MM.1S (cell line): Measurements from ENCODE around the gene MBOAT7.

Experiments used
- DNase-seq: peaks from one replicate; pipeline ENCODE4 v3.0.0-alpha.2; 2015
- H2AFZ ChIP-seq: fragments of 300-600 bp; sonication (generic); 2 replicates; pipeline ENCODE4 v1.6.0; 2016; ENCODE audit warnings: antibody characterized with exemption, low read length
- H3F3A ChIP-seq: fragments of 300-600 bp; sonication (generic); 2 replicates; pipeline ENCODE4 v1.6.1; 2016; ENCODE audit warnings: mild to moderate bottlenecking, antibody characterized with exemption, low read length, moderate library complexity, mixed read lengths; ENCODE audit not compliant: insufficient read depth
- H3K27ac ChIP-seq: fragments of 300-600 bp; sonication (generic); 2 replicates; pipeline ENCODE4 v1.5.1; 2016; ENCODE audit warnings: mild to moderate bottlenecking, low read length
- H3K27me3 ChIP-seq: fragments of 300-600 bp; sonication (generic); replicated peaks from 2 replicates; pipeline ENCODE4 v1.6.0; 2016; ENCODE audit warnings: low read length; ENCODE audit not compliant: insufficient read depth
- H3K36me3 ChIP-seq: fragments of 300-600 bp; sonication (generic); replicated peaks from 2 replicates; pipeline ENCODE4 v1.6.1; 2016; ENCODE audit warnings: mild to moderate bottlenecking, low read length, mixed read lengths; ENCODE audit not compliant: insufficient read depth
- H3K4me1 ChIP-seq: fragments of 300-600 bp; sonication (generic); 2 replicates; pipeline ENCODE4 v1.6.1; 2016; ENCODE audit warnings: low read length, mixed read lengths
- H3K4me2 ChIP-seq: fragments of 300-600 bp; sonication (generic); 2 replicates; pipeline ENCODE4 v1.6.0; 2016; ENCODE audit warnings: low read depth, low read length
- H3K4me3 ChIP-seq: fragments of 300-600 bp; sonication (generic); 2 replicates; pipeline ENCODE4 v1.5.1; 2016; ENCODE audit warnings: low read length, mixed read lengths
- H3K79me2 ChIP-seq: fragments of 300-600 bp; sonication (generic); 2 replicates; pipeline ENCODE4 v1.6.1; 2016; ENCODE audit warnings: mixed run types, low read length, mixed read lengths
- H3K9ac ChIP-seq: fragments of 300-600 bp; sonication (generic); 2 replicates; pipeline ENCODE4 v1.6.1; 2016; ENCODE audit warnings: low read length, mixed read lengths
- H3K9me2 ChIP-seq: fragments of 300-600 bp; sonication (generic); replicated peaks from 2 replicates; pipeline ENCODE4 v1.6.1; 2016; ENCODE audit warnings: mild to moderate bottlenecking, low read length, mixed read lengths; ENCODE audit not compliant: insufficient read depth
- H3K9me3 ChIP-seq: fragments of 300-600 bp; sonication (generic); replicated peaks from 2 replicates; pipeline ENCODE4 v1.6.1; 2016; ENCODE audit warnings: mild to moderate bottlenecking, low read length, mixed read lengths; ENCODE audit not compliant: insufficient read depth
- H4K20me1 ChIP-seq: fragments of 300-600 bp; sonication (generic); 2 replicates; pipeline ENCODE4 v1.6.1; 2016; ENCODE audit warnings: mild to moderate bottlenecking, low read length, moderate library complexity, mixed read lengths; ENCODE audit not compliant: insufficient read depth
- CTCF ChIP-seq: fragments of 300-600 bp; sonication (generic); IDR thresholded peaks from 2 replicates; pipeline ENCODE4 v1.5.1; 2016; ENCODE audit warnings: antibody characterized with exemption, low read length, mixed read lengths
- EZH2 ChIP-seq: fragments of 300-600 bp; sonication (generic); optimal IDR thresholded peaks from 2 replicates; pipeline ENCODE3; 2017; ENCODE audit warnings: low read depth, mild to moderate bottlenecking, antibody characterized with exemption, low read length, mixed read lengths
- EZH2phosphoT487 ChIP-seq: fragments of 300-600 bp; sonication (generic); IDR thresholded peaks from 2 replicates; pipeline ENCODE4 v1.6.1; 2018; ENCODE audit warnings: antibody characterized with exemption, low read length

The MBOAT7 gene

GRCh38 chr19:54189145-54189734 lies at the start of gene MBOAT7:
Gene MBOAT7, minus strand, starts transcription at chr19:54189580. Its CDS starts 1,072 bp downstream, at chr19:54188508.
- Histone ChIP-seq H3K4me3 (peak within 1 kb of the TSS; percentile 79), H2AFZ (peak within 1 kb of the TSS; percentile 73), H4K20me1 (no peaks in the 10 kb centered on the region), H3K36me3 (no peaks in the 10 kb centered on the region), H3K9me2 (no peaks in the 10 kb centered on the region), H3F3A (no peaks in the 10 kb centered on the region), H3K4me2 (peak within 1 kb of the TSS; percentile 71), H3K27me3 (no peaks in the 10 kb centered on the region), H3K27ac (peak within 1 kb of the TSS; percentile 94), H3K4me1 (peaks cover 14% of the 10 kb centered on the region), H3K9me3 (no peaks in the 10 kb centered on the region), H3K79me2 (peaks cover 30% of the 10 kb centered on the region), H3K9ac (peak within 1 kb of the TSS; percentile 92)
- DNase-seq, result peak; percentile 78
- TF ChIP-seq CTCF, result peak; percentile 42
- no peak for TF ChIP-seq EZH2phosphoT487
- TF ChIP-seq EZH2, result no peak

GRCh38 chr19:54233941-54234340 lies 44.6 kb upstream of the MBOAT7 start:
- Histone ChIP-seq H3K36me3 (no peaks in the 10 kb centered on the region), H3K4me1 (no peaks in the 10 kb centered on the region), H3K9me3 (no peaks in the 10 kb centered on the region), H3K9me2 (no peaks in the 10 kb centered on the region), H3K4me3 (no peak overlapping the region), H3K27me3 (peaks cover 16% of the 10 kb centered on the region), H3K9ac (no peak overlapping the region), H4K20me1 (no peaks in the 10 kb centered on the region), H3K4me2 (no peak overlapping the region), H3K79me2 (no peaks in the 10 kb centered on the region), H3F3A (no peaks in the 10 kb centered on the region), H2AFZ (no peak overlapping the region), H3K27ac (no peak overlapping the region)
- DNase-seq, result no peak
- TF ChIP-seq CTCF, result no peak
- no peak for TF ChIP-seq EZH2phosphoT487
- TF ChIP-seq EZH2, result no peak

GRCh38 chr19:54231077-54231931 lies 41.9 kb upstream of the MBOAT7 start:
- peak; percentile 53 for DNase-seq

More at GRCh38 chr19:54231077-54231931, 41.9 kb upstream of the MBOAT7 start:
- H3K4me1 ChIP-seq, result no peaks in the 10 kb centered on the region
- no peaks in the 10 kb centered on the region for H3K9me2 ChIP-seq
- H3F3A ChIP-seq, result no peaks in the 10 kb centered on the region
- no peak overlapping the region for H3K9ac ChIP-seq
- H4K20me1 ChIP-seq, result no peaks in the 10 kb centered on the region
- H3K79me2 ChIP-seq, result no peaks in the 10 kb centered on the region
- peaks cover 24% of the 10 kb centered on the region for H3K27me3 ChIP-seq
- no peaks in the 10 kb centered on the region for H3K36me3 ChIP-seq
- no peak for TF ChIP-seq EZH2phosphoT487
- peak; percentile 69 for TF ChIP-seq CTCF
- no peaks in the 10 kb centered on the region for H3K9me3 ChIP-seq
- H3K27ac ChIP-seq, result no peak overlapping the region
- H2AFZ ChIP-seq, result no peak overlapping the region
- H3K4me2 ChIP-seq, result no peak overlapping the region
- no peak overlapping the region for H3K4me3 ChIP-seq
